OCI-LY1 (cell line): ENCODE data around the gene PSORS1C1.

ENCODE experiments used
- EZH2 ChIP-seq: fragments of 200-600 bp; sonication (generic), shearing (Covaris generic); IDR thresholded peaks from 2 replicates; pipeline ENCODE4 v1.8.0; 2017; ENCODE audit warnings: borderline replicate concordance, mixed run types, mild to moderate bottlenecking, antibody characterized with exemption, low read length, moderate library complexity, mixed read lengths
- TF ChIP-seq, protein P1 (sequence below): fragments of 200-600 bp; sonication (generic), shearing (Covaris generic); IDR thresholded peaks from 2 replicates; pipeline ENCODE4 v1.5.1; 2017; ENCODE audit warnings: mild to moderate bottlenecking, antibody characterized with exemption, low read length, moderate library complexity, mixed read lengths

DNA sequence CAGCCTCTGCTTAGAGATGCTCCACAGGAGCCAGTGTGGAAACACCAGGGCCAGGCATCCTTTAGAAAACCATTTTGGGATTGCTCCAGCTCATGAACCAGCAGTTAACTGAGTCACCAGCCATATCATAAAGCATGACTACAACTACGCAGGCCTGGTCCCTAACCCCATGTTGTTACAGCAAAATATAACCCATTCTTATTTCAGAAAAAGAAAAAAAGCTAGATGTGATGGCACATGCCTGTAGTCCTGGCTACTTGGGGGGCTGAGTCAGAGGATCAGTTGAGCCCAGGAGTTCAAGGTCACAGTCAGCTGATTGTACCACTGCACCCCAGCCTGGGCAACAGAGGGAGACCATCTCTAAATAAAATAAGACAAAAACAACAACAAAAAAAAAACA lies 39.1 kb upstream of the PSORS1C1 start:
- TF ChIP-seq, protein P1, sequence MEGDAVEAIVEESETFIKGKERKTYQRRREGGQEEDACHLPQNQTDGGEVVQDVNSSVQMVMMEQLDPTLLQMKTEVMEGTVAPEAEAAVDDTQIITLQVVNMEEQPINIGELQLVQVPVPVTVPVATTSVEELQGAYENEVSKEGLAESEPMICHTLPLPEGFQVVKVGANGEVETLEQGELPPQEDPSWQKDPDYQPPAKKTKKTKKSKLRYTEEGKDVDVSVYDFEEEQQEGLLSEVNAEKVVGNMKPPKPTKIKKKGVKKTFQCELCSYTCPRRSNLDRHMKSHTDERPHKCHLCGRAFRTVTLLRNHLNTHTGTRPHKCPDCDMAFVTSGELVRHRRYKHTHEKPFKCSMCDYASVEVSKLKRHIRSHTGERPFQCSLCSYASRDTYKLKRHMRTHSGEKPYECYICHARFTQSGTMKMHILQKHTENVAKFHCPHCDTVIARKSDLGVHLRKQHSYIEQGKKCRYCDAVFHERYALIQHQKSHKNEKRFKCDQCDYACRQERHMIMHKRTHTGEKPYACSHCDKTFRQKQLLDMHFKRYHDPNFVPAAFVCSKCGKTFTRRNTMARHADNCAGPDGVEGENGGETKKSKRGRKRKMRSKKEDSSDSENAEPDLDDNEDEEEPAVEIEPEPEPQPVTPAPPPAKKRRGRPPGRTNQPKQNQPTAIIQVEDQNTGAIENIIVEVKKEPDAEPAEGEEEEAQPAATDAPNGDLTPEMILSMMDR, result no peak
- TF ChIP-seq EZH2, result no peak
